IMR-90 (cell line): Measurements from ENCODE around the gene GNG8.

Source experiments
- POLR2A ChIP-seq: IDR thresholded peaks from 2 replicates; pipeline ENCODE4 v1.6.1; 2012; ENCODE audit warnings: mild to moderate bottlenecking, low read depth, low read length
- RCOR1 ChIP-seq: IDR thresholded peaks from 2 replicates; pipeline ENCODE4 v1.6.1; 2012; ENCODE audit warnings: mild to moderate bottlenecking, low read length, improper control_type of control experiment; ENCODE audit not compliant: insufficient replicate concordance
- TF ChIP-seq, protein P1 (sequence below): conservative IDR thresholded peaks from 2 replicates; pipeline ENCODE4 v1.5.1; 2012; ENCODE audit warnings: mild to moderate bottlenecking, low read depth, low read length, improper control_type of control experiment

DNA sequence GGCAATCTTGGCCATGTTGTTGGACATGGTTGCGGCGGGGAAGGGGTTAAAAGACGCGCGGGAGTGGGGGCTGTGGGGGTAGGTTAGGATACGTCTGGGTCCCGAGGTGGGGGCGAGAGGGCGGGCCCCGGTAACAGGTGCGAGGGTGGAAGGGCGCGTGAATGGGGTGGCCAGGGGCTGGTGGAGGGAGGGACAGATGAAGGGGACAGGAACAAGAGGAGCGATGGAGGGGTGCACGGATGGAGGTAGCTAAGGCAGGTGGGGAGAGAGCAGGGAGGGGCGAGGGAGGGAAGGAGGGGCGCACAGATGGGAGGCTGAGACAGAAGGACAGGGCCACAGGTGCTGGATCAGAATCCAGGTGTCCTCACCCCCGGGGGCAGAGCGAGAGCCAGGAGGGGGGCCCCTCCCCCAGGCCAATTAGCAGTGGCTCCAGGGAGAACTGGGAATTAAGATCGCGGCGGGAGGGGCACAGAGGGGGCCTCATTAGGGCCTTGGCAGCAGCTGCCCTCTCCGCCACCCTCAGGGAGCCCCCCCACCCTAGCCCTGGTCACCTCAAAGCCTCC is 1.3 kb downstream of the GNG8 start:
- TF ChIP-seq, protein P1, sequence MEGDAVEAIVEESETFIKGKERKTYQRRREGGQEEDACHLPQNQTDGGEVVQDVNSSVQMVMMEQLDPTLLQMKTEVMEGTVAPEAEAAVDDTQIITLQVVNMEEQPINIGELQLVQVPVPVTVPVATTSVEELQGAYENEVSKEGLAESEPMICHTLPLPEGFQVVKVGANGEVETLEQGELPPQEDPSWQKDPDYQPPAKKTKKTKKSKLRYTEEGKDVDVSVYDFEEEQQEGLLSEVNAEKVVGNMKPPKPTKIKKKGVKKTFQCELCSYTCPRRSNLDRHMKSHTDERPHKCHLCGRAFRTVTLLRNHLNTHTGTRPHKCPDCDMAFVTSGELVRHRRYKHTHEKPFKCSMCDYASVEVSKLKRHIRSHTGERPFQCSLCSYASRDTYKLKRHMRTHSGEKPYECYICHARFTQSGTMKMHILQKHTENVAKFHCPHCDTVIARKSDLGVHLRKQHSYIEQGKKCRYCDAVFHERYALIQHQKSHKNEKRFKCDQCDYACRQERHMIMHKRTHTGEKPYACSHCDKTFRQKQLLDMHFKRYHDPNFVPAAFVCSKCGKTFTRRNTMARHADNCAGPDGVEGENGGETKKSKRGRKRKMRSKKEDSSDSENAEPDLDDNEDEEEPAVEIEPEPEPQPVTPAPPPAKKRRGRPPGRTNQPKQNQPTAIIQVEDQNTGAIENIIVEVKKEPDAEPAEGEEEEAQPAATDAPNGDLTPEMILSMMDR: no peak
- TF ChIP-seq POLR2A (no peak), RCOR1 (no peak)
